Measurements from ENCODE around the gene NELL1. TPM values are rescaled to one million over a fixed set of nuclear protein-coding genes. Genes with fewer than 3 reads are reported as not detected.

The NELL1 gene
- polyA plus RNA-seq, 1 experiment = not detected

GRCh38 chr11:21464601-21465193, 795.3 kb downstream of the NELL1 start:
- CTCF ChIA-PET = no interaction called here

DNA sequence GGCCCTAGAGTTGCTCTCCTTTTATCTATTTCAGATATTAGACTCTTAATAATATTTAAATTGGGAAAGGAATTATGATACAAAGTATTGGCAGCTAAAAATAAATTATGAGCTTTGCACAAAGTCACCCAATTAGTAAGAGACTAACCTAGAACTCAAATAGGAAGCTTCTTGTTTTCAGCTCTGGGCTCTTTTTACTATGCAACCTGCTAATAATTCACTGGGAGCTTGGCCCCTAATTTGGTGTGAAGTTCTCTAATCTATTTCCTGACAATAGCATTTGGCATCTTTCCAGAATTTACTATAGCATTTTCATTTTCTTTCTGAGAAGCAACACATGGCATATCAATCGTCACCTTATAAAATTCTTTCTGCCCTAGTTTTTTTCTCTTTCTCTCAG, 795.8 kb downstream of the NELL1 start:
- H3K27me3 ChIP-seq (ENCODE audit: control insufficient read depth, insufficient read depth, low read length) = no peaks in the 10 kb centered on the region
- H3K4me3 ChIP-seq (ENCODE audit: low read depth, low read length) = no peak overlapping the region
- TF ChIP-seq, protein P1, sequence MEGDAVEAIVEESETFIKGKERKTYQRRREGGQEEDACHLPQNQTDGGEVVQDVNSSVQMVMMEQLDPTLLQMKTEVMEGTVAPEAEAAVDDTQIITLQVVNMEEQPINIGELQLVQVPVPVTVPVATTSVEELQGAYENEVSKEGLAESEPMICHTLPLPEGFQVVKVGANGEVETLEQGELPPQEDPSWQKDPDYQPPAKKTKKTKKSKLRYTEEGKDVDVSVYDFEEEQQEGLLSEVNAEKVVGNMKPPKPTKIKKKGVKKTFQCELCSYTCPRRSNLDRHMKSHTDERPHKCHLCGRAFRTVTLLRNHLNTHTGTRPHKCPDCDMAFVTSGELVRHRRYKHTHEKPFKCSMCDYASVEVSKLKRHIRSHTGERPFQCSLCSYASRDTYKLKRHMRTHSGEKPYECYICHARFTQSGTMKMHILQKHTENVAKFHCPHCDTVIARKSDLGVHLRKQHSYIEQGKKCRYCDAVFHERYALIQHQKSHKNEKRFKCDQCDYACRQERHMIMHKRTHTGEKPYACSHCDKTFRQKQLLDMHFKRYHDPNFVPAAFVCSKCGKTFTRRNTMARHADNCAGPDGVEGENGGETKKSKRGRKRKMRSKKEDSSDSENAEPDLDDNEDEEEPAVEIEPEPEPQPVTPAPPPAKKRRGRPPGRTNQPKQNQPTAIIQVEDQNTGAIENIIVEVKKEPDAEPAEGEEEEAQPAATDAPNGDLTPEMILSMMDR (IDR thresholded peaks at IDR 0.05; ENCODE audit: low read depth, low read length) = no peak
- CTCF ChIA-PET = no interaction called here
- POLR2A ChIA-PET = no interaction called here
- no peak overlapping the region for H3K27ac ChIP-seq (ENCODE audit: low read depth, low read length)
- peaks cover 6% of the 10 kb centered on the region; the same call in 1 of the 2 replicates for H3K9me3 ChIP-seq (ENCODE audit: control insufficient read depth, insufficient read depth, low read length)
- no peak for DNase-seq (ENCODE audit: low read depth, low spot score)

More at GRCh38 chr11:21464601-21465193, 795.3 kb downstream of the NELL1 start:
- DNase-seq (ENCODE audit: low read depth, low spot score) = no peak
- H3K27ac ChIP-seq (ENCODE audit: low read depth, low read length) = no peak overlapping the region
- H3K4me3 ChIP-seq (ENCODE audit: low read depth, low read length) = no peak overlapping the region
- peaks cover 6% of the 10 kb centered on the region; the same call in 1 of the 2 replicates for H3K9me3 ChIP-seq (ENCODE audit: control insufficient read depth, insufficient read depth, low read length)
- no peaks in the 10 kb centered on the region for H3K27me3 ChIP-seq (ENCODE audit: control insufficient read depth, insufficient read depth, low read length)
- TF ChIP-seq, protein P1 (IDR thresholded peaks at IDR 0.05; ENCODE audit: low read depth, low read length) = no peak
- POLR2A ChIA-PET = no interaction called here

- CTCF ChIA-PET = no interaction called here
- no peak overlapping the region for H3K27ac ChIP-seq (ENCODE audit: low read depth, low read length)
- POLR2A ChIA-PET = no interaction called here
- DNase-seq (ENCODE audit: low read depth, low spot score) = no peak
- peaks cover 6% of the 10 kb centered on the region; the same call in 1 of the 2 replicates for H3K9me3 ChIP-seq (ENCODE audit: control insufficient read depth, insufficient read depth, low read length)
- TF ChIP-seq, protein P1 (IDR thresholded peaks at IDR 0.05; ENCODE audit: low read depth, low read length) = no peak
- H3K4me3 ChIP-seq (ENCODE audit: low read depth, low read length) = no peak overlapping the region
- H3K27me3 ChIP-seq (ENCODE audit: control insufficient read depth, insufficient read depth, low read length) = no peaks in the 10 kb centered on the region
Measured at GRCh38 chr11:21465920-21466319, 796.5 kb downstream of the NELL1 start.

- ChIA-PET CTCF (no interaction called here), POLR2A (no interaction called here)
- DNase-seq (ENCODE audit: low read depth, low spot score) = no peak
- H3K9me3 ChIP-seq (ENCODE audit: control insufficient read depth, insufficient read depth, low read length) = peaks cover 3% of the 10 kb centered on the region; the same call in 1 of the 2 replicates
- no peaks in the 10 kb centered on the region for H3K27me3 ChIP-seq (ENCODE audit: control insufficient read depth, insufficient read depth, low read length)
- TF ChIP-seq, protein P1 (IDR thresholded peaks at IDR 0.05; ENCODE audit: low read depth, low read length) = no peak
- H3K27ac ChIP-seq (ENCODE audit: low read depth, low read length) = no peak overlapping the region
- H3K4me3 ChIP-seq (ENCODE audit: low read depth, low read length) = no peak overlapping the region
Measured at GRCh38 chr11:21470521-21470920, 801.1 kb downstream of the NELL1 start.

DNA sequence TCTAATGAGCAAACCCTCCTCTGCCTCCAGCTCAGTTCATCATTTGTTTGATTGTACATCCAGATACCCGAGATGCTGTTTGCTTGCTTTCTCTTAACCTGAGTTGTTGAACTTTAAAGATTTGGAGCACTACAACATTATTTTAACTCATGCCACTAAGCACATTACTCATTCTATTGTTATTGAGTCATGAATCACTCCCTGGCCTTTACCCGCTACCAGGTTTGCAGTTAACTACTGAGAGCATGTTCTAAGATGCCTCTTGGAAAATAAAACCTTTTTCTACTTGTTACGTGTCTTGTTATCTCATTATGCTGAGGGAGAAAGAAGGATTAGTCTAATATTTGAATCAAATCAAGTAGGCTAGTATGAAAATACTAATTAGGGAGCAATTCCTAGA, 802.9 kb downstream of the NELL1 start:
- no peak overlapping the region for H3K27ac ChIP-seq (ENCODE audit: low read depth, low read length)
- no peaks in the 10 kb centered on the region for H3K27me3 ChIP-seq (ENCODE audit: control insufficient read depth, insufficient read depth, low read length)
- ChIA-PET CTCF (no interaction called here), POLR2A (no interaction called here)
- no peak for DNase-seq (ENCODE audit: low read depth, low spot score)
- H3K9me3 ChIP-seq (ENCODE audit: control insufficient read depth, insufficient read depth, low read length) = peaks cover 7% of the 10 kb centered on the region; the same call in 1 of the 2 replicates
- H3K4me3 ChIP-seq (ENCODE audit: low read depth, low read length) = no peak overlapping the region
- TF ChIP-seq, protein P1 (IDR thresholded peaks at IDR 0.05; ENCODE audit: low read depth, low read length) = no peak
